A549 (cell line): ENCODE measurements around the gene FGF5. TPM values are rescaled to one million over a fixed set of nuclear protein-coding genes. Genes with fewer than 3 reads are reported as not detected.

Source experiments
- ATAC-seq, 2 experiments: fragments of 200-7000 bp in 1 of 2; fragments of >200 bp in 1 of 2; cut with Nextera tagmentation in 1 of 2; cut with Tn5 transposase in 1 of 2; 3 replicates each; pipeline versions ENCODE4 v1.8.0 to v1.9.1; 2018 to 2020; ENCODE audit warnings: mild to moderate bottlenecking in 1 of 2, moderate library complexity in 1 of 2
- CTCF ChIA-PET: fragments of 300-600 bp; sonication (Branson Sonifier 250); formaldehyde crosslinking; extraction: SDS; loops from one replicate; lab custom pipeline; 2021; ENCODE audit warnings: antibody characterized with exemption, inconsistent platforms; lab: Yijun Ruan, JAX
- POLR2A ChIA-PET: fragments of 350-600 bp; formaldehyde crosslinking; extraction: SDS; loops from one replicate; lab custom pipeline; 2021; ENCODE audit warnings: antibody characterized with exemption, inconsistent platforms; lab: Yijun Ruan, JAX
- DNase-seq, 2 experiments: peaks; one replicate each; pipeline versions ENCODE4 v3.0.0 to v3.0.0-alpha.2; 2011 to 2016; ENCODE audit warnings: low read depth in 1 of 2, low spot score in 1 of 2
- FAIRE-seq: peaks from 2 replicates; lab custom pipeline; 2011; peaks lifted over from hg19 to GRCh38; lab: Jason Lieb, UNC
- H3K27ac ChIP-seq, 2 experiments: fragments of >200 bp; sonication (Bioruptor Twin); formaldehyde crosslinking; 3 replicates each; pipeline ENCODE4 v1.5.1; 2016 to 2017
- H3K4me1 ChIP-seq: fragments of >200 bp; sonication (Bioruptor Twin); formaldehyde crosslinking; 3 replicates; pipeline ENCODE4 v1.6.1; 2016
- H3K4me2 ChIP-seq: fragments of >200 bp; sonication (Bioruptor Twin); formaldehyde crosslinking; 3 replicates; pipeline ENCODE4 v1.6.1; 2016
- H3K4me3 ChIP-seq: fragments of >200 bp; sonication (Bioruptor Twin); formaldehyde crosslinking; 3 replicates; pipeline ENCODE4 v1.5.1; 2016
- H3K9me3 ChIP-seq: fragments of >200 bp; sonication (Bioruptor Twin); formaldehyde crosslinking; 3 replicates; pipeline ENCODE4 v1.6.1; 2016
- CBX8 ChIP-seq: fragments of 200-600 bp; sonication (generic); IDR thresholded peaks from 2 replicates; pipeline ENCODE4 v1.6.1; 2016
- CEBPB ChIP-seq, 2 experiments: fragments of >200 bp in 1 of 2; sonication (Bioruptor Twin) in 1 of 2; formaldehyde crosslinking in 1 of 2; IDR thresholded peaks; 2 replicates each; pipeline ENCODE4 v1.6.1; 2012 to 2016
- CHD2 ChIP-seq: fragments of 150-350 bp; IDR thresholded peaks from 2 replicates; pipeline ENCODE4 v1.6.1; 2014; ENCODE audit warnings: low read length; ENCODE audit not compliant: partially characterized antibody
- EHMT2 ChIP-seq: fragments of 200-600 bp; sonication (generic); IDR thresholded peaks from 2 replicates; pipeline ENCODE4 v1.6.1; 2016; ENCODE audit warnings: antibody characterized with exemption, low read depth, mild to moderate bottlenecking, moderate library complexity
- FOSL2 ChIP-seq, 2 experiments: fragments of 450-650 bp in 1 of 2; fragments of >200 bp in 1 of 2; sonication (Bioruptor Twin) in 1 of 2; formaldehyde crosslinking; IDR thresholded peaks; 2 replicates each; pipeline versions ENCODE4 v1.5.0 to v1.6.1; 2016 to 2020; ENCODE audit warnings: mild to moderate bottlenecking in 1 of 2, moderate library complexity in 1 of 2
- GATA3 ChIP-seq: IDR thresholded peaks from 2 replicates; pipeline ENCODE4 v1.6.1; 2012; ENCODE audit warnings: borderline replicate concordance
- KDM1A ChIP-seq: fragments of 200-600 bp; sonication (generic); IDR thresholded peaks from 2 replicates; pipeline ENCODE4 v1.6.1; 2016; ENCODE audit warnings: low read depth, mild to moderate bottlenecking
- KDM5A ChIP-seq: fragments of 200-600 bp; sonication (generic); IDR thresholded peaks from 2 replicates; pipeline ENCODE4 v1.6.1; 2016; ENCODE audit warnings: antibody characterized with exemption, mild to moderate bottlenecking
- MYC ChIP-seq: IDR thresholded peaks from 2 replicates; pipeline ENCODE4 v1.6.1; 2012; ENCODE audit warnings: mild to moderate bottlenecking, inconsistent platforms, low read length, improper control_type of control experiment, borderline replicate concordance
- NFE2L2 ChIP-seq: fragments of 150-350 bp; conservative IDR thresholded peaks from 2 replicates; pipeline ENCODE4 v1.6.1; 2014; ENCODE audit warnings: low read length
- PHF8 ChIP-seq: fragments of 200-600 bp; sonication (generic); IDR thresholded peaks from 2 replicates; pipeline ENCODE4 v1.6.1; 2016; ENCODE audit warnings: low read depth, mild to moderate bottlenecking, antibody characterized with exemption, moderate library complexity, borderline replicate concordance
- POLR2A ChIP-seq: IDR thresholded peaks from 2 replicates; pipeline ENCODE4 v1.6.1; 2012; ENCODE audit warnings: mild to moderate bottlenecking, low read length
- POLR2AphosphoS2 ChIP-seq: conservative IDR thresholded peaks from 2 replicates; pipeline ENCODE4 v1.6.1; 2012; ENCODE audit warnings: low read length, improper control_type of control experiment, inconsistent platforms
- RCOR1 ChIP-seq: fragments of 150-350 bp; IDR thresholded peaks from 2 replicates; pipeline ENCODE4 v1.6.1; 2014; ENCODE audit warnings: antibody characterized with exemption, low read length, low read depth
- RFX5 ChIP-seq: fragments of 450-650 bp; IDR thresholded peaks from 2 replicates; pipeline ENCODE4 v1.7.1; 2014; ENCODE audit warnings: antibody characterized with exemption, mild to moderate bottlenecking, moderate library complexity
- TFCP2L1 ChIP-seq: fragments of 250-450 bp; sonication (Bioruptor Pico); IDR thresholded peaks from 2 replicates; pipeline ENCODE4 v1.5.0; 2021; ENCODE audit warnings: mild to moderate bottlenecking
- WGBS: methylation state at CpG from one replicate; pipeline ENCODE4 v1.1.6; 2017; ENCODE audit errors: missing lambda C conversion rate; 5-methylcytosine and 5-hydroxymethylcytosine counted together
- polyA plus RNA-seq, 4 experiments: library from polyadenylated mRNA; depleted of rRNA in 3 of 4; stranded (reverse); fragments of >200 nt; fragmentation: RNase III in 1 of 4; extraction: RNeasy Plus Mini Kit Qiagen cat#74134 plus additional on column Dnase treatment in 1 of 4; gene quantifications; 2 replicates in 3 of 4; 3 replicates in 1 of 4; pipeline ENCODE4 v1.2.3, GENCODE V29; 2011 to 2017
- TF ChIP-seq, protein P1 (sequence below): IDR thresholded peaks from 2 replicates; pipeline ENCODE4 v1.6.1; 2012; ENCODE audit warnings: low read depth, borderline replicate concordance
- TF ChIP-seq, protein P2 (sequence below): fragments of 250-450 bp; sonication (Bioruptor Pico); IDR thresholded peaks from 2 replicates; pipeline ENCODE4 v1.5.0; 2020; ENCODE audit warnings: low read depth, mild to moderate bottlenecking, moderate library complexity
- TF ChIP-seq, protein P3 (sequence below): IDR thresholded peaks from 2 replicates; pipeline ENCODE4 v1.6.1; 2012

The FGF5 gene
- polyA plus RNA-seq, 2 of the 4 experiments (the other 2 are of a cell fraction): 0.21 TPM; not detected in 1

DNA sequence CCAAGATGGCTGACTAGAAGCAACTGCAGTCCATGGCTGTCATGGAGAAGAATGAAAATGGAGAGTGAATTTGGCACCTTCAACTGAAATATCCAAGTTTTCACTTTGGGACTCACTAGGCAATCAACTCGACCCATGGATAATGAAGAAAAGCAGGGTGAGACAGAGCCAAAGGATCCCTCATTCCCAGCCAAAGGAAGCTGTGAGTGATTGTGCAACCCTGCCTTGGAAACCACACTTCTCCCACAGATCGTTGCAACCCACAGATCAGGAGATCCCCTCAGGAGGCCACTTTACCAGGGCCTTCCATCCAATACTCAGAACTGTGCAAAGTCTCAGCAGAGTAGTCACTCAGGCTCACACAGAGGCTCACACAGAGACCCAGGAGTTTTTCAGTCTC, 73.6 kb downstream of the FGF5 start:
- 5% methylated on average over 2 of the region's 2 CpGs for WGBS
- no peak for TF ChIP-seq FOSL2 (IDR thresholded peaks at IDR 0.05)
- TF ChIP-seq FOSL2 (CRISPR knock-in tag; IDR thresholded peaks at IDR 0.05): no peak
- TF ChIP-seq POLR2A: no peak
- TF ChIP-seq, protein P1, sequence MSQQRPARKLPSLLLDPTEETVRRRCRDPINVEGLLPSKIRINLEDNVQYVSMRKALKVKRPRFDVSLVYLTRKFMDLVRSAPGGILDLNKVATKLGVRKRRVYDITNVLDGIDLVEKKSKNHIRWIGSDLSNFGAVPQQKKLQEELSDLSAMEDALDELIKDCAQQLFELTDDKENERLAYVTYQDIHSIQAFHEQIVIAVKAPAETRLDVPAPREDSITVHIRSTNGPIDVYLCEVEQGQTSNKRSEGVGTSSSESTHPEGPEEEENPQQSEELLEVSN: no peak
- no peak for TF ChIP-seq MYC
- TF ChIP-seq, protein P2, sequence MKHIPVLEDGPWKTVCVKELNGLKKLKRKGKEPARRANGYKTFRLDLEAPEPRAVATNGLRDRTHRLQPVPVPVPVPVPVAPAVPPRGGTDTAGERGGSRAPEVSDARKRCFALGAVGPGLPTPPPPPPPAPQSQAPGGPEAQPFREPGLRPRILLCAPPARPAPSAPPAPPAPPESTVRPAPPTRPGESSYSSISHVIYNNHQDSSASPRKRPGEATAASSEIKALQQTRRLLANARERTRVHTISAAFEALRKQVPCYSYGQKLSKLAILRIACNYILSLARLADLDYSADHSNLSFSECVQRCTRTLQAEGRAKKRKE (CRISPR knock-in tag): no peak
- TF ChIP-seq GATA3: no peak
- TF ChIP-seq PHF8: no peak
- no peak for TF ChIP-seq CBX8
- TF ChIP-seq KDM1A: no peak
- TF ChIP-seq NFE2L2: no peak
- no peak for TF ChIP-seq EHMT2
- TF ChIP-seq CHD2: no peak
- TF ChIP-seq RCOR1: no peak
- no peak for TF ChIP-seq RFX5
- no peak for TF ChIP-seq TFCP2L1
- TF ChIP-seq KDM5A: no peak
- TF ChIP-seq CEBPB (IDR thresholded peaks at IDR 0.05): no peak
- TF ChIP-seq POLR2AphosphoS2: no peak
- TF ChIP-seq, protein P3, sequence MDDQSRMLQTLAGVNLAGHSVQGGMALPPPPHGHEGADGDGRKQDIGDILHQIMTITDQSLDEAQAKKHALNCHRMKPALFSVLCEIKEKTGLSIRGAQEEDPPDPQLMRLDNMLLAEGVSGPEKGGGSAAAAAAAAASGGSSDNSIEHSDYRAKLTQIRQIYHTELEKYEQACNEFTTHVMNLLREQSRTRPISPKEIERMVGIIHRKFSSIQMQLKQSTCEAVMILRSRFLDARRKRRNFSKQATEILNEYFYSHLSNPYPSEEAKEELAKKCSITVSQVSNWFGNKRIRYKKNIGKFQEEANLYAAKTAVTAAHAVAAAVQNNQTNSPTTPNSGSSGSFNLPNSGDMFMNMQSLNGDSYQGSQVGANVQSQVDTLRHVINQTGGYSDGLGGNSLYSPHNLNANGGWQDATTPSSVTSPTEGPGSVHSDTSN: no peak
- ATAC-seq: no peak
- FAIRE-seq: no peak
- H3K4me1 ChIP-seq: 0 out of 3 replicates have a peak, but pooled peaks cover 4% of the 10 kb centered on the region
- no peak overlapping the region for H3K27ac ChIP-seq
- no peaks in the 10 kb centered on the region for H3K9me3 ChIP-seq
- H3K4me3 ChIP-seq: no peak overlapping the region
- CTCF ChIA-PET: no interaction called here
- DNase-seq: no peak
- no peak overlapping the region for H3K4me2 ChIP-seq
- POLR2A ChIA-PET: no interaction called here

Other genes with a start within 250 kb of the FGF5 start
- gene ANTXR2, start 193.4 kb upstream of the FGF5 start, polyA plus RNA-seq (2011; rRNA removed): 3.0 and 3.7 TPM in 2 replicates
- 1.8 to 2.3 TPM (median 2.0 TPM) in 3 replicates for gene ANTXR2, start 193.4 kb upstream of the FGF5 start, polyA plus RNA-seq (2017; fragmentation: RNase III; extraction: RNeasy Plus Mini Kit Qiagen cat#74134 plus additional on column Dnase treatment)
- 0.08 and 0.14 TPM in 2 replicates for gene PRDM8, start 69.2 kb upstream of the FGF5 start, polyA plus RNA-seq (2011; rRNA removed)
- 0.10 to 0.22 TPM (median 0.11 TPM) in 3 replicates for gene PRDM8, start 69.2 kb upstream of the FGF5 start, polyA plus RNA-seq (2017; fragmentation: RNase III; extraction: RNeasy Plus Mini Kit Qiagen cat#74134 plus additional on column Dnase treatment)
- not detected in 2 replicates for gene CFAP299, start 69.1 kb downstream of the FGF5 start, polyA plus RNA-seq (2011; rRNA removed)
- gene CFAP299, start 69.1 kb downstream of the FGF5 start, polyA plus RNA-seq (2017; fragmentation: RNase III; extraction: RNeasy Plus Mini Kit Qiagen cat#74134 plus additional on column Dnase treatment): not detected in 3 replicates